Large intestine (tissue), 3 donors: ENCODE results near the gene PPP5C. TPM values are rescaled to one million over a fixed set of nuclear protein-coding genes. Genes with fewer than 3 reads are reported as not detected.
"Not testable (repeated sequence)": the region's sequence is repeated elsewhere in the genome, so short reads cannot be mapped to it uniquely, and the experiment has no call there.

Experiments
- DNase-seq, 2 donors: peaks; one replicate each; pipeline versions ENCODE4 v3.0.0 to v3.0.0-alpha.2; 2013
- H3K27ac ChIP-seq: one replicate; pipeline ENCODE4 v1.5.1; 2013; ENCODE audit warnings: low read length
- H3K27me3 ChIP-seq: 2 replicates; pipeline ENCODE4 v1.6.1; 2013; ENCODE audit warnings: low read length; ENCODE audit not compliant: control insufficient read depth, insufficient read depth
- H3K36me3 ChIP-seq: 2 replicates; pipeline ENCODE4 v1.6.1; 2013; ENCODE audit warnings: low read length; ENCODE audit not compliant: control insufficient read depth, insufficient read depth
- H3K4me1 ChIP-seq: one replicate; pipeline ENCODE4 v1.6.1; 2013; ENCODE audit warnings: low read length; ENCODE audit not compliant: control insufficient read depth, insufficient read depth
- H3K4me3 ChIP-seq: one replicate; pipeline ENCODE4 v1.5.1; 2013; ENCODE audit warnings: low read length
- H3K9me3 ChIP-seq: one replicate; pipeline ENCODE4 v1.6.1; 2013; ENCODE audit warnings: mild to moderate bottlenecking, low read depth, low read length, moderate library complexity; ENCODE audit not compliant: control insufficient read depth
- WGBS: methylation state at CpG from one replicate; pipeline ENCODE4 v1.1.5; 2013; ENCODE audit warnings: low lambda C conversion rate; ENCODE audit not compliant: insufficient coverage; 5-methylcytosine and 5-hydroxymethylcytosine counted together
- polyA plus RNA-seq: library from polyadenylated mRNA; unstranded; fragments of 120-200 nt; gene quantifications from one replicate; pipeline ENCODE4 v1.2.1, GENCODE V29; 2013

PPP5C gene
- polyA plus RNA-seq, 1 donor = 59.5 TPM

DNA sequence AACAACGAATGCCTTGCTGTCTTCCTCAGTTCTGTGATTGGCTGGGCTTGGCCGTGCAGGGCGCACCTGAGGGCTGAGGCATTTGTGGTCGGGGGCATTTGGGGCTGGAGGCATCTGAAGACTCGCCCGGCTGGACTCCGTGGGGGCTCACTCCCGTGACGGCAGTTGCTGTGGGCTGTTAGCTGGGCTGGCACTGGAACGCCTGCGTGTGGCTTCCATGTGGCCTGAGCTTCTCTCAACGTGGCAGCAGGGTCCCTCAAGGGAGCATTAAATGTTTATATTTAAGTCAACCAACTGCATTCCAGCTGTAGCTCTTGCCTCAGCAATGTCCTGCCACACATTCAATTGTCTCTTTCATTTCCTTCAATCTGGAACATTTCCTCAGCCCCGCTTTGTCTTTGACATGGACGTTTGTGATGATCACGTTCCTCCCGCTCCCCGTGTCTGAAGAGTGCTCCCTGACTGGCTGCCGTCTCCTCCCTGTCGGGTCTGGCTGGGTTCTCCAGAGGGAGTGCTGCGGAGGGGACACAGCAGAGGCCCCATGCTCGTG is 45.4 kb downstream of the PPP5C start:
- peak overlapping the region; percentile 29 for H3K27ac ChIP-seq

DNA sequence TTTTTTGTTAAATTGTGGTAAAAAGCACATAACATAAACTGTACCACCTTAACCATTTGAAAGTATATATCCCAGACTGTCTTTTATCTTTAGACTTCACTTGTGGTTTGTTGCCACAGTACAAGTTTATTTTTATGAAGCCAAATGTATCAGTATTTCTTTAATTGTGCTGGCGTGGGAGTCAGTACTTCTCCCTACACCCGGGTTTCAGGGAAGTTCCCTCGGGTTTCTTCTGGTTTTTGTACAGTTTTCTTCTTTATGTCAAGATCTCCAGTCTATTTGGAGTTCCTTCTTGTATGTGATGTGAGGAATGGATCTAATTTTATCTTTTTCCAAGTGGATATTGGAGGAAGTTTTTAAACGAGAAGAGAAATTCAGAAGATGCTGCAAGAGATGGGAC is 46.0 kb downstream of the PPP5C start:
- no peak for DNase-seq
- Histone ChIP-seq H3K27me3 (no peaks in the 10 kb centered on the region), H3K4me3 (no peak overlapping the region), H3K36me3 (peaks cover 37% of the 10 kb centered on the region), H3K9me3 (no peaks in the 10 kb centered on the region), H3K27ac (no peak overlapping the region), H3K4me1 (peaks cover 2% of the 10 kb centered on the region)
- WGBS = 67% methylated on average over 3 of the region's 4 CpGs

More for the DNA sequence above, 45.4 kb downstream of the PPP5C start:
- no CpG with 5 or more reads among the region's 21 CpGs for WGBS
- peaks cover 2% of the 10 kb centered on the region for H3K4me1 ChIP-seq
- H3K36me3 ChIP-seq = peaks cover 42% of the 10 kb centered on the region
- no peaks in the 10 kb centered on the region for H3K27me3 ChIP-seq
- no peak overlapping the region for H3K4me3 ChIP-seq
- no peaks in the 10 kb centered on the region for H3K9me3 ChIP-seq
- DNase-seq = no peak

DNA sequence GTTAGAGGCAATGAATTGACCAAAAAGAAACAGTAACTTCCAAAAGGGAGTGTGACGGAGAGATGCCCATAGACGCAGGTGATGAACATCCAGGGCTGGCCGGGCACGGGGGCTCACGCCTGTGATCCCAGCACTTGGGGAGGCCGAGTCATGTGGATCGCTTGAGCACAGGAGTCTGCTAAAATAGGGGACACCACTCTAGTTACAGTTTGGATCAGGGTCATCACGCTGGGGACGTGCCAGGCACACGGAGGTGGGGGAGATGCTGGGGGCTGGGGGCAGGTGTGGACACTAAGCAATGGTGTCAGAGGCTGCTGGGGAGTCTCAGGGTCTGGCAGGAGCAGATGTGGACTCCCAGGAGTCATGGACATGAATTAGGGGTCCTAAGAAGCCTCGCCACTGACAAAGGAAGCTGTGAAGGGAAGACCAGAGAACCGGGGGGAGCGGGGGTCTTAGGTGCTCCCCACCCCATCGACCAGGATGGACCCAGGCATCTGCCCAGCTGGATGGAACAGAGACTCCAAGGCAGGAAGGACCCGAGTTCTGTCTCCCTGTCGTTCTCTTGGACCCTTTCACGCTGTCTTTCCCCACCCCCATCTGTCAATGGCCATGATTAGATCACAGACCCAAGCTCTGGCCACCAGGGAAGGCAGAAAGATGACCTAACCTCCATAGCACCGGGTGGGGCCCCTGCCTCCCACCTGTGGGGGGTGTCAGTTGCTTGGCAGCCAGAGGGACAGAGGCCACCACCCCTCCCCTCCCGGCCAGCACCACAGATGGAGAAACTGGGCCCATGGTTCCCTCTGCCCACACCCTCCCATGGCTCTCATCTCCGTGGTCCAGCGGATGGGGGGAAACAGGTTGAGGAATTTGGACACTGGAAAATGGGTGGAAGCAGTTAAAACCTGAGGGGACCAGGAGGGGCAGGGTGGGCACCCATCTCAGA is 46.8 kb downstream of the PPP5C start:
- Histone ChIP-seq H3K27me3 (no peaks in the 10 kb centered on the region), H3K4me1 (peaks cover 2% of the 10 kb centered on the region), H3K4me3 (no peak overlapping the region), H3K9me3 (no peaks in the 10 kb centered on the region), H3K36me3 (peaks cover 28% of the 10 kb centered on the region), H3K27ac (no peak overlapping the region)
- DNase-seq = no peak
- WGBS = no CpG with 5 or more reads among the region's 21 CpGs

DNA sequence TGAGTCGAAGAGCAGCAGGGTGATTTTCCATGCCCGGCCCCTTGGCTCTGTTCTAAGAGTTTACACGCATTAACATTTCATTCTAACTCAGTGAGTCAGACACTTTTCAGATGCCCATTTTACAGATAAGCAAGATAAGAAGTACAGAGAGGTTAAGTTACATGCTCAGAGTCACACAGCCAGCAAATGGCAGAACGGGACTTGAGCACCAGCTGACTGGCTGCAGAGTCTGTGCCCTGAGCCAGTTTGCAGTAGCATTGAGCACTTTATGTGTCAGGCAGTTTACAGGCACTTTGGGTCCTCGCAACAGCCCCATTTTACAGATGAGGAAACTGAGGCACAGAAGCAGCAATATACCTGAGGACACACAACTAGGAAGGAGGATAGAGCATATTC is 47.5 kb downstream of the PPP5C start:
- no CpG with 5 or more reads among the region's 5 CpGs for WGBS
- H3K9me3 ChIP-seq = no peaks in the 10 kb centered on the region
- DNase-seq = no peak

DNA sequence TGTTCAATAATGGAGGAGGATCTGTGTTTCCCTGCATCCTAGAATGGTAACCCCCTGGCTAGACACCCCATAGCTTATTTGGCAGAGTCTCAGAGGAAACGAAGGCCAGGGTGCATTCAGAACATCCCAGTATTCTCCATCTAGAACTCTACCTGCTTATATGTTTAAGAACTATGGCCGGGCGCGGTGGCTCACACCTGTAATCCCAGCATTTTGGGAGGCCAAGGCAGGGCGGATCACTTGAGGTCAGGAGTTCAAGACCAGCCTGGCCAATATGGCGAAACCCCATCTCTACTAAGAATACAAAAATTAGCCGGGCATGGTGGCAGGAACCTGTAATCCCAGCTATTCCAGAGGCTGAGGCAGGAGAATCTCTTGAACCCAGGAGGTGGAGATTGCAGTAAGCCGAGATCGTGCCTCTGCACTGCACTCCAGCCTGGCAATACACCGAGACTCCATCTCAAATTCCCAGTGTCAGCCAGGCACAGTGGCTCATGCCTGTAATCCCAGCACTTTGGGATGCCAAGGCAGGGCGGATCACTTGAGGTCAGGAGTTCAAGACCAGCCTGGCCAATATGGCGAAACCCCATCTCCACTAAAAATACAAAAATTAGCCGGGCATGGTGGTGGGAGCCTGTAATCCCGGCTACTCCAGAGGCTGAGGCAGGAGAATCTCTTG is 51.1 kb downstream of the PPP5C start:
- H3K27me3 ChIP-seq, H3K4me1 ChIP-seq, H3K36me3 ChIP-seq, H3K27ac ChIP-seq, H3K9me3 ChIP-seq, DNase-seq, H3K4me3 ChIP-seq: not testable (repeated sequence)
- no CpG with 5 or more reads among the region's 14 CpGs for WGBS

More for the DNA sequence above, 47.5 kb downstream of the PPP5C start:
- H3K27ac ChIP-seq = no peak overlapping the region
- H3K36me3 ChIP-seq = peaks cover 23% of the 10 kb centered on the region
- H3K27me3 ChIP-seq = no peaks in the 10 kb centered on the region
- H3K4me3 ChIP-seq = no peak overlapping the region
- peaks cover 2% of the 10 kb centered on the region for H3K4me1 ChIP-seq

DNA sequence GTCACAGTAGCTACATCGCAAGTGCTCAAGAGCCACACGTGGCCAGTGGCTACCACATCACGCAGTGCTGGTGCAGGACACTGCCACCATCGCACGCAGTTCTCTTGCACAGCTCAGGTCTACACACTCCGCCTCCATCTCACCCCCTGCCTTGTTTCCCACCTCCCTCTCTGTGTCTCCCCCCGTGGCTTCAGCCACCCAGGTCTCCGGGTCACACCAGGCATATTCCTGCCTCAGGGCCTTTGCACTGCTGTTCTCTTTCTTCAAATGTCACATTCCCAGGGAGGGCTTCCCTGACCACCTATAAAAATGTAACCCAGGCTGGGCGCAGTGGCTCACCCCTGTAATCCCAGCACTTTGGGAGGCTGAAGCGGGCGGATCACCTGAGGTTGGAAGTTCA is 55.8 kb downstream of the PPP5C start:
- Histone ChIP-seq H3K27ac (no peak overlapping the region), H3K36me3 (no peaks in the 10 kb centered on the region), H3K9me3 (no peaks in the 10 kb centered on the region), H3K4me3 (no peak overlapping the region), H3K4me1 (peaks cover 15% of the 10 kb centered on the region), H3K27me3 (no peaks in the 10 kb centered on the region)
- no CpG with 5 or more reads among the region's 11 CpGs for WGBS
- DNase-seq = no peak

DNA sequence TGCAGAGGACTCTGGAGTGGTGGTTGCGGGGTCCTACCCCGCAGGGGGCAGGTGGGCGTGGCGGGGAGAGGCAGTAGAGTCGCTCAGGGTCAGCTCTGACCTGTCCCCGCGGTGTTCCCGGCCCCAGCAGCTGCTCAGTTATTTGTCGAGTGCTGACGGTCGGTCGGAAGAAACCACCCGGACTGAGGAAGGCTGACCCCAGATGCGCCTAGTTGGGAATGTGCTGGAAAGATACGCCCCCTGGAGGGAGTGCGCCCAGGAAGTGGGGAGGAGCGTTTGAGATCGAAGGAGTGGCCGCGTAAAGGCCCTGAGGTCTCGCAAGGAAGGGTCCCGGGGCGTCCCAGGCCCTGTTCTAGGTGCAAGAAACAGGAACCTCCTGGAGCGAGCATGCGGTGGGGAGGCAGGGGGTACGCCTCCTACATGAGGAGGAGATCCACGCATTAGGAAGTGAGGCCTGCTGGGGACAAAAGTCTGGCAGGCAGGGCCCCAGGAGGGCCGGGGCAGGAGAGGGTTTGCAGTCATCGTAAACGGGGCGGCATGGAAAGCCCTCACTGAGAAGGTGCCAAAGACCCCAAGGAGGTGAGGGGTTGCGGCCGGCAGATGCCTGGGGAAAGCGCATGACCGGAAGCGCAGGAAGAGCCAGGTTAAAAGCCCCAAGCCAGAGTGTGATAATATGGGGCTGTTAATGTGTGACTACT is 57.3 kb downstream of the PPP5C start:
- Histone ChIP-seq H3K27ac (peak overlapping the region; percentile 93), H3K27me3 (no peaks in the 10 kb centered on the region), H3K4me3 (peak overlapping the region; percentile 60), H3K36me3 (no peaks in the 10 kb centered on the region), H3K9me3 (no peaks in the 10 kb centered on the region), H3K4me1 (peaks cover 27% of the 10 kb centered on the region)
- no CpG with 5 or more reads among the region's 36 CpGs for WGBS
- peak; percentile 76 to 89 for DNase-seq

DNA sequence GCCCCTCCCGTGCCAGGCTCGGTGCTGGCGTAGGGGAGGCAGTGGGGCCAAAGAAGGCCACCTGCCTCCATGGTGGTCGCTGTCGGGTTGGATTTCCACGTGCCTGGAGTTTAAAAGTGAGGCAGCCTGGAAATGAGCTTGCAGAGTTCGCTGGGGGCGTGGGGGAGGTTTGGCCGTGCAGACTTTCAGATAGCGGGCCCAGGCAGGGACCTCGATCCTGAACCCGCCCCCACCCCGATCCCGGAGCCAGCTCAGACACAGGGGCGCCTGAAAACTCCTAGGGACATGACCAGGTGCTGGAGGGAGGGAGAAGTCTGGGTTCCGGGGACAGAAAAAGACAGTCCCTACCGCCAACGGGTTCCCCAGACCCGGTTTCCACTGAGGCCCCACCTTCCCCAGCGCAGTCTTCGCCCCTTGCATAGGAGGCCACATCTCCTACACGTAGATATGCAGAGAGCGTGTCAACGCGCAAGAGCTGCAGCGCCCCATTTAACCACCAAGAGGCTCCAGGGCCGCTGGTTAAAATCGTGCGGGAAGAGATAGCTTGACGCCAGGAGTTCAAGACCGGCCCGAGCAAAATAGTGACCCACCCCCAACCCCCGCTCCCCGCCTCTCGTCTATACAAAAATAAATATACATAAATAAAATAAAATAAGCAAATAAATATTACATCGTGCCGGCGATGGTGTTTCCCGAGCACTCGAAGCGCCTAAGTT is 58.0 kb downstream of the PPP5C start:
- 33% methylated on average over 6 of the region's 41 CpGs for WGBS
- Histone ChIP-seq H3K27me3 (no peaks in the 10 kb centered on the region), H3K27ac (peak overlapping the region; percentile 93), H3K4me1 (peaks cover 33% of the 10 kb centered on the region), H3K9me3 (no peaks in the 10 kb centered on the region), H3K4me3 (peak overlapping the region; percentile 60), H3K36me3 (no peaks in the 10 kb centered on the region)
- DNase-seq = peak; percentile 81 to 90

DNA sequence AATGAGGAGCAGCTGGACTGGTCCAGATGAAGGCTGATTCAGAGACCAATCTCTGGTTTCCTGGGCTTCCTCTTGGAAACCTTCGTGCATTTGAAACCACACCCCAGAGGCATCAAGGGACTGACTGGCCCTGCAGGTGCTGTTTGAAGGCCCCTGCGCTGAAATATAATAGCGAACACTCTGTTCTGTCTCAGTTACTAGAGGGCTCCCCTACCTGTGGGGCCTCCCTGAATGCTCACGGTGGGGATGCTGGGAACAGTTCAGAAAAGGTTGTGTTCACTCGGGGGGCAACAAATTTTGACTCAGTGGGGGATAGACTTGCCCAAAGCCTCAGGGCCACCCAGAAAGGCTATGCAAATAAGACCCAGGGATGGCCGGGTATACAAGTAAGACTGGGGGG is 60.1 kb downstream of the PPP5C start:
- no peak for DNase-seq
- H3K27ac ChIP-seq = no peak overlapping the region
- H3K36me3 ChIP-seq = peaks cover 13% of the 10 kb centered on the region
- H3K27me3 ChIP-seq = no peaks in the 10 kb centered on the region
- no peak overlapping the region for H3K4me3 ChIP-seq
- peaks cover 51% of the 10 kb centered on the region for H3K4me1 ChIP-seq
- no peaks in the 10 kb centered on the region for H3K9me3 ChIP-seq
- no CpG with 5 or more reads among the region's 6 CpGs for WGBS
